Sigmoid colon (tissue), 4 donors: ENCODE data around the gene GALR3.

Experiments used
- POLR2AphosphoS5 ChIP-seq, 4 donors: sonication (generic); formaldehyde crosslinking; IDR thresholded peaks; one replicate each; pipeline ENCODE4 v1.6.1; 2017; ENCODE audit warnings: antibody characterized with exemption in 4 of 4
- TF ChIP-seq, protein P1 (sequence below), 4 experiments: fragments of 450-650 bp in 3 of 4; fragments of 200-600 bp in 1 of 4; IDR thresholded peaks; one replicate each; pipeline ENCODE4 v1.5.1; 2016 to 2019; ENCODE audit warnings: antibody characterized with exemption in 4 of 4, mild to moderate bottlenecking in 3 of 4, moderate library complexity in 2 of 4

DNA sequence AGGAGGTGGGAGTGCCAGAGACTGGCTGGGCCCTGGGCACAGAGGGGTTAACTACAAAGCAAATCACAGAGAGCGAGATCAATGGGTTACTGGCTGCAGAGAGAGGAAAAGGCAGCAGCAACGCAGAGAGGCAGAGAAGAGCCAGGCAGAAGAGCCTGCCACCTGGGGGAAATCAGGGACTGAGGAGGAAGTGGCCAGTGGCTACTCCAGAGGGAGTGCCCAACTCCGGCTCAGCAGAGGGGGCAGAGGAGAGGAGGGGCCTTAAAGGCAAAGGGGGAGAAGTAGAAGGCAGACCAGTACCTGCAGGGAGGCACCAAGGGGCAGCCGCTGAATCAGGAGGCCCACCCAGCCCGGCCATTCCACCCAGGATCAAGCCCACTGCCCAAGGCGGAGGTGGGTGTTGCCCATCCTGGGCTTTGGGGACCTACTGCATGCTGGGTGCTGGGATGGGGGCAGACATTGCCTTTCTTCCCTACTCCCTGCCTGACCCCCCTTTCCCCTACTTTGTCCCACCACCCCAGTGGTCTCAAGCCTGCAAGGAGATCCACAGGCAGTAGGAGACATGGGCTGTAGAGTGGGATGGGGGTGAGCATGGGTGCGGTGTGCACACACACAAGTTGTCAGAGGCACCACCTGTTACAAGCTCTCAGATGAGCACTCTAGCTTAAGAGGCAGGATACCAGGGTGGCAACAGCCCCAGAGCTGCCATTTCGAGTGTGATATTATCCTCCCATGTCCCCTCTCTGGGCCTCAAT is 926 bp upstream of the GALR3 start:
- TF ChIP-seq, protein P1, sequence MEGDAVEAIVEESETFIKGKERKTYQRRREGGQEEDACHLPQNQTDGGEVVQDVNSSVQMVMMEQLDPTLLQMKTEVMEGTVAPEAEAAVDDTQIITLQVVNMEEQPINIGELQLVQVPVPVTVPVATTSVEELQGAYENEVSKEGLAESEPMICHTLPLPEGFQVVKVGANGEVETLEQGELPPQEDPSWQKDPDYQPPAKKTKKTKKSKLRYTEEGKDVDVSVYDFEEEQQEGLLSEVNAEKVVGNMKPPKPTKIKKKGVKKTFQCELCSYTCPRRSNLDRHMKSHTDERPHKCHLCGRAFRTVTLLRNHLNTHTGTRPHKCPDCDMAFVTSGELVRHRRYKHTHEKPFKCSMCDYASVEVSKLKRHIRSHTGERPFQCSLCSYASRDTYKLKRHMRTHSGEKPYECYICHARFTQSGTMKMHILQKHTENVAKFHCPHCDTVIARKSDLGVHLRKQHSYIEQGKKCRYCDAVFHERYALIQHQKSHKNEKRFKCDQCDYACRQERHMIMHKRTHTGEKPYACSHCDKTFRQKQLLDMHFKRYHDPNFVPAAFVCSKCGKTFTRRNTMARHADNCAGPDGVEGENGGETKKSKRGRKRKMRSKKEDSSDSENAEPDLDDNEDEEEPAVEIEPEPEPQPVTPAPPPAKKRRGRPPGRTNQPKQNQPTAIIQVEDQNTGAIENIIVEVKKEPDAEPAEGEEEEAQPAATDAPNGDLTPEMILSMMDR (IDR thresholded peaks at IDR 0.05): no peak
- no peak for TF ChIP-seq POLR2AphosphoS5 (IDR thresholded peaks at IDR 0.05)
